ENCODE data around the gene PTPRT.

GRCh38 chr20:42581311-42581710 is 608.4 kb downstream of the PTPRT start:
- TF ChIP-seq POLR2A (IDR thresholded peaks at IDR 0.05; ENCODE audit: low read depth, low read length): no peak
- no peak for TF ChIP-seq CTCF (IDR thresholded peaks at IDR 0.05 in 2 of 3, conservative IDR thresholded peaks at IDR 0.05 in 1 of 3; ENCODE audit: control insufficient read depth in 2 of 3, extremely low read depth in 1 of 3, insufficient read depth in 1 of 3, low read depth in 3 of 3, low read length in 3 of 3)
- TF ChIP-seq EP300 (IDR thresholded peaks at IDR 0.05; ENCODE audit: borderline replicate concordance in 1 of 2, control insufficient read depth in 1 of 2, low read depth in 2 of 2, low read length in 2 of 2): no peak
- no peak for TF ChIP-seq PKNOX1 (IDR thresholded peaks at IDR 0.05)
